NCI-H69 (cell line): ENCODE data around the gene UQCC2.

Experiments
- DNase-seq: peaks from one replicate; lab custom pipeline; 2025; lab: John Stamatoyannopoulos, UW

The UQCC2 gene

DNA sequence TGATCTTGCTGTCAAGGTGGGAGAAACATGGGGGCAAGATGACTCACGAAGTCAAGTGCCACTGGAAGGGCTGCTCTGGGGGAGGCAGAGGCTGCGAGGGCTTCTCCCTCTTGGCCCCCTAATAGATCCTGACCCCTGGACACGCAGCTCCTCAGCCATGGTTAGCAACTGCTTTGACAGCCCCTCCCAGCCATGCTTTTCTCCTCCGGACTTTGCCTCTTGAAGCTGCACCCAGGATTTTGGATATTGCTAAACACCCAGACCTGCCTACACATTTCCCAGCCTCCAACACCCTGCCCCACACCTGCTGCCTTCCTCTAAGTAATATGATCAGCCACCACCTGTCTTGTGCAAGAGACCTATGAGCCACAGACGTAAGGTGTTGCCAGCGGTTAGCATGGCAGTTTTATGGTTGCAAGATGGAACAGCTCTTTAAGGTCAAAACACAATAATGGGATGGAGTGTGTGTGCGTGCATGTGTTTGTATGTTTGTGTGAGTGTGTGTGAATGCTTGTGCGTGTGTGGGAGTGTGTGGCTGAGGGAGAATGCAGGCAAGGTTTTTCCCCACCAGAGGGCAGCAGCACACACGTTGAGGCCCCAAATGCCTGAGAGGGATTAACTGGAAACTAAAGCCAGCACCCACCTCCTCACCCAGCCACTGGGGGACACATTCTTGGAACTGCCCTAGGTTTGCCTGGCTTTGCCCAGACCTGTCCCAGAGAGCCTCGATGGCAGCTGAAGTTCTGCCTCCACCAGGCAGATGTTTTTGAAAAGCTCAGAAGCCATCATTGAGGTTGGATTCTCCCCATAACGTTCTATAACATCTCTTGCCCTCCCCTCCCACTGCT lies 32.7 kb upstream of the UQCC2 start:
- peak; percentile 98 for DNase-seq

DNA sequence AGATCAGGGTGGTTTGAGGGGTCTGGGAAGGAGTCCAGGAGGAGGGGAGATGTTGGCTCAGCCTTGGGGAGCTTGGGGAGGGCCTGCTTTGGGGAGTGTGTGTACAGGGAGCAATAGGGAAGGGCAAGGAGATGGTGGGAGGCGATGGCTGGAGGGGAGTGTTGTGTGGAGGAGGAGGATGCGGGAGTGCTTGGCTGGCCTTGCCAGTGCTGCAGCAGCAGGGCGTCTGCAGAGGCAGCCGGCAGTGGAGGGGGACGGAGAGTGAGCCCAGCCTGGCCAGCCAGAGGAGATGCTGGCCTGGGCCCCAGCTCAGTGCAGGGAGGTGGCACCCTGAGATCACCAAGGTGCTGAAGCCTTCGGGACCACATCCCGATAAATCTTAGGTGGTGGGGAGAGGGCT lies 31.3 kb upstream of the UQCC2 start:
- peak; percentile 47 for DNase-seq

DNA sequence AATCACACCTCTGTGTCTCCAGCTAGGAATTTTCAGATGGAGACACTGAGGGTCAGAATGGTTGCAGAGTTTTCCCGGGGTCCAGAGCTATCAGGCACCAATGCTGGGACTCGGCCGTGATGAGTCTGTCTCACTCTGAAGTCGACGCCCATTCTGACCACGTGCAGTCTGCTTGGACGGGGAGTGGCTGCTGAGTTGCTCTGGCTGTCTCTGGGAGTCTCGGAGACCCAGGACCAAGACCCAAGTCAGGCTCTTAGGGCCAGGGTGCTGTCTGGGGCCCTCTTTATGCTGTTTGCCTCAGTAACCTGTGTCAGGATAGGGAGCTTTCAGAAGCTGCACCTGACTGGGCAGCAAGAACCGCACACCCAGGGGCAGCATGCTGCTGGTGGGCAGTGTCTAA lies 30.6 kb upstream of the UQCC2 start:
- peak; percentile 29 for DNase-seq

DNA sequence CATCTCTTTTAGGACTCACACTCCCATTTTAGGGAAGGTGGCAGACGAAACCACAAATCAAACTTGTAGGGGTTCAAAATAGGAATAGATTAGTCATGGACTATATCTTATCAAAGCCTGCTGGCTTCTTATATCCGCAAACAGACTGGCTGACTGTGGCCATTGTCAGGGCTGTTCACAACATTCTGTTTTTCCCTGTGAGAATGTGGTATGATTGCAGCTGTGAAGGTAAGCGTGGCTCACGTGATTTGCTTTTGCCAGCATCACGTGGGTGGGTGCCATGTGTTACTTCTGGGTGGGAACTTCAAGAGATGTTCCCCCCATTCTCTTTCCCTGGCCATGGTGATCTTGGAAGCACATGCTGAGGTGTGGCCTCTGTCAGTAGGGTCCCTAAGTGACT lies 29.3 kb upstream of the UQCC2 start:
- DNase-seq = no peak

DNA sequence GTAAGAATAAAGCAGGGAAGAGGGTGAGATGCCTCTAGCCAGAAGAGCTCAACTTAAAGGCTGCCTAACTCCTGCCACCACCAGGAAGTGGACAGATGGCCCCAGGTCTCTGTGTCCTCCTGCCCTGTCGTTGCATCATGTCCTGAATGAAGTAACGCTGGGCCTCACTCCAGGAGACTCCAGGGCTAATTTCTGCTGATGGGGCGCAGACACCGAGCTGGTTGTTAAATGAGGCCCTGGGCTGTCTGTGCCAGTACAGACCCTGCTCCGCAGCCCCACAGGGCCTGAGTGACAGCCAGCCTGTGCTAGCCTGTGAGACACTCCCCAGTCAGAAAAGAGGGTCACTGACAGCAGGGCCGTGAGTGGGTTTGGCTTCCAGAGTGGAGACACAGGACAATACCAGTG lies 28.7 kb upstream of the UQCC2 start:
- no peak for DNase-seq

DNA sequence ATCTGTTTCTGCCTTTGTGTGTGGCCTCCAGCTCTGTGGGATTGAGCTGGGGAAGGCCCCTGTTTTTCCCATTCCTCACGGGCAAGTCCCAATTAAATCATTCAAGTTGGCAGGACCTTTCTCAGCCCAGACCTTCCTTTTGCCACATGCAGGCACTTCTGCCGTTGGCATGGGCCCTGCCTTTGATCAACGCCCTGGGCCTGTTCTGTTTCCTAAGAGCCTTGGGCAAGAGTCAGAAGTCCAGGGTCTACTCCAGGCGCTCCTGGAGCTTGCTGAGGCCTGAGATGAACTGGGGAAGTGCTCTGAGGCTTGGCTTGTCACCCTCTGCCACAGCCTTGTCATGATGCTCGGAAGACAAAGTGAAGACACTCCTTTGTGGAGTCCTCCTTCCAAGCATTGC lies 28.1 kb upstream of the UQCC2 start:
- DNase-seq = no peak

DNA sequence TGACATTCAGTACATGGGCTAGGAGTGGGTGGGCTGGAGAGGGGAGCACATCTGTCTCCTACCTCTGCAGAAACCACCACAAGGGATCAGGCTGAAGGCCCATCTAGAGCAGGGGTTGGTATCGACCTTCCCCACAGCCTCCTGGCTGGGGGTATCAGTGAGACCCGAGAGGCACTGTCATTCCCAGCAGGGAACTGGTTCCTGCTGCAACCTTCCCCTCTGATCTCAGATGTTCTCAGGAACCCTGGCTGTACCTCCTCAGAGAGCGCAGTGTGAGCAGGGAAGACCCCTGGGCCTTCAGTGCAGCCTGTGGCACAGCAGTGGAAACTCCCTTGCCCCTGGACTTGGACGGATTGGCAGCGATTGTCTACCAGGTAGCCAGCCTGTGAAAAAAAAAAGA lies 27.4 kb upstream of the UQCC2 start:
- DNase-seq = no peak

DNA sequence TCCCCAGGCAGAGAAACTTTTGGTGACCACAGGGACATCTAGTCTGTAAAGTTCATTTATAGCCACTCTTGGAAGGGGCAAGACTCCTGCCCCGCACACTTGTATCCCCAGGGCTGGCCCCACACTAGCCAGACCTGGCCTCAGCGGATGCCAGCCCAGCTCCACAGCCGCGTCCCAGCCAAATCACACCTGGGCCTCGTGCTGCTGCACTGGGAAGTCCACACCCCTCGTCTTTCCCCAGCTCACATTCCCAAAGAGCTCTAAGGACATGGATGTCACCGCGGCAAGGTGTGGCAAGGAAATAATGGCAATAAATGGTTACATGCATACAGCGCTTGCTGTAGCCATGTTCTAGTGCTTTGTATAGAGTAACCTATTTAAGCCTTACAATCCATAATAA lies 26.7 kb upstream of the UQCC2 start:
- no peak for DNase-seq

DNA sequence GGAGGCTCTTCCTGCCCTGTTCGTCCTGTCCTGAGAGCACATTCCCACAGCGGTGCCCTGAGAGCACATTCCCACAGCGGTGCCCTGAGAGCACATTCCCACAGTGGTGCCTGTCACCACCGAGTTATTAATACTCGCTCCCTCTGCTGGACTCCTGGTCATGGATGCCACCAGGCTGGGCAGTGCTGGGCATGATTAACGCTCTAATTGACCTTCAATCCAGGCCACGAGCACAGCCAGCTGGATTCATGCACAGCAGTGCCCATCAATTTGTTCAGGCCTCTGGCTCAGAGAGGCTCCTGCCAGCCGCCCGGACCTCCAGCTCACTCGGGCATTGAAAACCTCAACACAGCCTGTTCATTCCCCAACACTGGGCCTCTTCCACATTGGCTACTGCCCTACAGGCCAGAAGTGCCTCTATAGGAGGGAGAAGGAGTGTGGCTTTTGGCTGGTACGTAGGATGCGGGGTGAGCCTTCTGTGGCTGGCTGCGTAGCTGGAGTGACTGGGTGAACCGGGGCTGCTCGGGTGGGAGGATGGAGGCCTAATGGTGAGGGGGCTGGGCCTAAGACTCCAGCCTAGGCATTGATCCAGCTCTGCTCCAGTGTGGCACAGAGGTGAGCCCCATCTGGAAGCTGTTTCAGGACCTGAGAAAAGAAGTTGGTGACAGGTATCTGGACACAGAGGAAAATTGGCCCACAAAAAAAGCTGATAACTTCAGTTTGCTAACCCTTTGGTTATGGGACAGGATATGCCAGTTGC lies 25.9 kb upstream of the UQCC2 start:
- no peak for DNase-seq

DNA sequence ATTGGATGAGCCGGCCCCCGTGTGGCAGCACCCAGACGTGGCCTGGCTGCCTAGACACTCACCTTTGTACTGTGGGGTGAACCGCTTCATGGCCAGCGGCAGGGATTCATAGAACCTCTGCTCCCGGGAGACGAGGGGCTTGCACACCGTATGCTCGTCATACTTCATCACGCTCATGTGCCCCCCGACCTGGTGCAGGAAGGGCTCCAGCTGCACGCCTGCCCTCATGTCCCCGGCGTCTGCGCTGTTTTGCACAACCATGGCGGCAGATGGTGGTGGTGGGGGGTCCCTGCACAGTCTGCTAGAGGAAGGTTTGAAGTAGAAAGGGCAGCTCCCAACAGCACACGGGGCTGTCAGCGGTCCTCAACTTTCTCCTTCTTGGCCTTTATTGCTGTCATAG lies 23.7 kb upstream of the UQCC2 start:
- peak; percentile 24 for DNase-seq

DNA sequence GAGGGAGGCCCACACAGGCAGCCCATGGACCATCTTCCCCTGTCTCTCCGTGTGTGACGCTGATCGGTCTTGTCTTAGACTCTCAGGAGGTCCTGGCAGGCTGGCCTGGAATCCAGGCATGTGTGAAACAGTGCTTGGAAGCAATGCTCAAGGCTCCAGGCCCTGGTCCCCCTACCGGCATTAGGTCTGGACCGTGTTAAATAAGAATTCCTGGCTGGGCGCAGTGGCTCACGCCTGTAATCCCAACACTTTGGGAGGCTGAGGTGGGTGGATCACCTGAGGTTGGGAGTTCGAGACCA lies 22.2 kb upstream of the UQCC2 start:
- no peak for DNase-seq

DNA sequence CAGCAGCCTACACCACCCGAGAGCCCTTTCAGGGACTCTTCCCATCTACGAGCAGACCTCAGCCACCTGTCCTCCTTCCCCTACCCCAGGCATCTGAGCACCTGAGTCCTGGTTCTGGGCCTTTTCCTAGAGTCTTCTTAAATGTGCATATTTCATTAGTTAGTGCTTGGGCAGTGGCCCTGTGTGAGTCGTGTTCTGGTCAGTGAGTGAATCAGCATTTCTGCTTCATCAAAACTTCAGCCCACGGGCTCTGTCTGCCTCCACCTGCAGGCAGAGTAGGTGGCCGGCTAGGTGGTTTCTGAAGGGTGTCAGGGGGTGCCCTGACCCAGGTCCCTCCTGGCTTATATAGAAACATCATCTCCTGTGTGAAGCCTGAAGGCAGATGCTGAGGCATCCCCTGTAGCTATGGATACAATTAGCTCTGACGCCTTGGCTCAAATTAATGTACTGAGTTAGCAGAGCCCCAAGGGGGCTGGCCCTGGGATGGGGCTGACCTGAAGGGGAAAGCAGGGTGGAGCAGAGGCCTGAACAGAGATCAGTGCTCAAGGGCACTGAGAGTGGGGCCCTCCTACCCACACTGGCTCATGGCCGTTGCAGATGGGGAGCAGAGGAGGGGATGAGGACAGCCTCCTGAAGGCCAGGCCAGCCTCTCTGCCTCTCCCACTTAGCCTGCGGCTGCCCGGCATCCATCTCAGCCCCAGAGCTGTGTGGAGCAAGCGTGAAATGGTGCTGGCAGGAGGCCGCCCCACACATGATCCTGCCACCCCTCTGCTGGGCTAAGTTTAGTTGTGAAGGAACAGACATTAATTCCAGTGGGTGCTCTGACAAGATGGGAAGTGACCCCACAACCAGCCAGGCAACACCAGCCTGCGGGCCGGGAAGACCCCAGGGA lies 21.6 kb upstream of the UQCC2 start:
- DNase-seq = peak; percentile 33

DNA sequence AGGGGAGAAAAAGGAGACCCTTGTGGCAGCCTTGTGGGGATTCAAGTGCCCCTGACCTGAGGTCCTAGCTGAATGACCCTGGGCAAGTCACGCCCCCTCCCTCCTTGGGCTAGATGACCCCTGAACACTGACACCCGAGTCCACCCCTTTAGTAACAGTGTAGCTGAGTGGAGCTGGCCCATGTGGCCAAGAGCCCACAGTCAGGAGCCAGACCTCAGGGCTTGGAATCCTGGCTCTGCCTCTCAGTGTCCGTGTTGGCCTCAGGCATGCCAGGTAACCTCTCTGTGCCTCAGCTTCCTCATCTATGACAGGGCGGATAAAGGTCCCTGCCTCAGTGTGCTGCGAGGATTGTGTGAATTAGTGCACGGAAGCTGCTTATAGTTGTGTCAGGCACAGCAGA lies 20.9 kb upstream of the UQCC2 start:
- DNase-seq = no peak

DNA sequence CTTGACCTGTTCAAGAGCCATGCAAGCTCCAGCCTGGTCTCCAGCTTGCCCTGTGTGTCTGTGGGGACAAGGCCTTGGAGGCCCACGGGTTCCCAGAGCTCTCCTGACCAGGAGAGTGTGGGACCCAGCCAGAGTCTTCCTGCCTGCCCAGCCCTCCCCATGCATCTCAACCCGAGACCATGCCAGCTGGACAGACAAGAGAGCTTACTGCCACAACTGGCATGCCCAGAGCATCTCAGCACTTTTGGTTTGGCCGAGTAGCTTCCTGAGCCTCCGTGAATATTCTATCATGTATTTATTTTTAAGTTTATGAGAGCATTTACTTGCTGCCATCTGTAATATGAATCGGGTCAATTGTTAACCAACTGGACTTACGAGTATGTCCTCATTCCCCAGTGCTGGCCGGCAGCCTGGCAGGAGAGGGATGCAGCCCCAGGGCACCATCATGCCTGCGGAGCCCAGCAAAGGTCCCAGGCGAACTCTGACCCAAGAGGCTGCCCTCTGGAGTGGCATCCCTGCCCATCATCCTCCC lies 20.3 kb upstream of the UQCC2 start:
- no peak for DNase-seq

DNA sequence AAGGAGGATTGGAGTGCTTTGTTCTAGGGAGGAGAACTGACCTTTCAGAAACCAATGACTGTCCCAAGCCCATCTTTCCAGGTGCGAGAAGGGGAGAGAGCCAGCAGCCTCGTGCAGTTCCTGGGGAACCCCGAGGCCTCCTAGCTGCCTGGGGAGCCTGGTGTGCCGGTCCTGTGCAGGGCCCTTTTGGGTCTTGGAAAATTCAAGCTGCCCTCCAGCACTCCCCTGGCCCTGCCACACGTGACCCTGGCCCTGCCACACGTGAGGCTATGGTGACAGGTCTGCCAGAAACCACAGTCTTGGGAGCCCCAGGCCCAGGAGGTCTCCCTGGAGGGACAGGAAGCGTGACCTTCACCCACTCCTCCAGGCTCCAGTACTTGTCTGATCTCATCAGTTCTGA lies 19.5 kb upstream of the UQCC2 start:
- DNase-seq = no peak

DNA sequence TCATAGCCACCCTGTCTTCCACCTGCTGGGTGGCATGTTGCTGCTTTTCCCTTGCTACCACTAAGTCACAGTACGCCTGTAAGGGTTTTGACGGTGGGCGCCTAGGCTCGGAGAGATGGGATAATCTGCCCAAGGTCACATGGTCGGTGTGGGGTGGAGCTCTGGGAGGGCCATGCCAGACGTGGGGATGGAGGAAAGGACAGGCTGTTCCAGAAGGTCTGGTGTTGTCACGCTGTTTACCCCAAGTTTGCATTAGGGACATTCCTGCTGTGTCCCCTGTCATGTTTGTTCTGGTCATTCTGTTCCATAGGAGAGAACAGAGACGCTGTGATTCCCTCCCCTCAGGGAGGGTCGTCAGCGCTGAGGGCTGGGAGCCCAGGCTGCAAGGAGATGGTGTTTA lies 19.1 kb upstream of the UQCC2 start:
- DNase-seq = no peak

DNA sequence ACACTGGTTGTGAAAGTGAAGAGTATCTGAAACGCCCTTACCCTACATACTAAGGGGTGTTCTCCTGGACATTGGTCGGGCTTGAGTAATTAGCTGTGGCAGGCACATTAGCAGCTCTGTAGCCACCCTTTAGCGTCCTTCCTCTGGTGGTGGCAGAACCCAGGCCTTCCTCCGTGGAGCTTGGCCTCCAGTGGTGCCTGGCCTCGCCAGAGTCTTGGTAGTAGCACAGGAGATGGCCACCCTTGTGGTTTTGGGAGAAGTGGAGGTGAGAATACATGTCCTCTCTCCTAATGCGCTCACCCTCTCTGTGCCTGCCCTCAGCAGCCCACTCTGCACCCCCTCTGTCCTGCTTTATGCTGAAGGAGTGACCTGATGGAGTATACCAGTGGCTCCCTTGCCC lies 17.6 kb upstream of the UQCC2 start:
- no peak for DNase-seq

DNA sequence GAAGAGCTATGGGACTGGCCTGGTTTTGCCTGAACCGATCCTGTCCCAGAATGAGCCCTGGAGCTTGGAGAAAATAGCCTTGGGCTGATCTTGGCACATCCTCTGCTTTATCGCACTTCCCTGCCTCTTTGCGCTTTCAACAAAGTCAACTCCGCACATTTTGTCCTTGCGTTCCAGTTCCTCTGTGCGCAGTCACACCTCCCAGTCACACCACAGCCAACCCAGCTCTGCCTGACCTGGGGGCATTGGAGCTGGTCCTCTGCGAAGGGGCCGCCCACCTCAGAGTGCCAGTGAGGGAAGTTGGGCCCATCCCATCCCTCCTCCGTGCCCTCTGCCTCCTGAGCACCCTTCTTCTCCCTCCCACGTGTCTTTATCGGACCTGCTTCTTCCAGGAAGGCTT lies 16.9 kb upstream of the UQCC2 start:
- no peak for DNase-seq

DNA sequence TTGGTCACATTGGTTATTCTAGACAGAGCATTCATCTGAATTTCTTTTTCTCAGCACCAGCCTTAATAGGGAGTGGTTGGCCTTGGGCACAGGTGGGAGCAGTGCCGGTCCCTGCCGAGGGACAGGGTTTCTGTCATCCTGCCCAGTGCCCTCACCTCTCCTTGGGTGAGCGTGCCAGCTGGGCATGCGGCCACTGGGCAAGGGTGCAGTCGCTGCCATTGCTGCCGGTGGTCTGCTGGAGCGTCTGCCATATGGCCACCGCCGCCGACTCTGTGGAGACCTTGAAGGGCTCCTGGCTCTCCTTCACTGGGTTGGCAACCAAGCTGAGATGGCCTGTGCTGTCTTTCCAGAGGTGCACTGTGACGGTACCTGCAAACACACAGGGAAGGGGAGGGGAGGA lies 16.4 kb upstream of the UQCC2 start:
- no peak for DNase-seq

DNA sequence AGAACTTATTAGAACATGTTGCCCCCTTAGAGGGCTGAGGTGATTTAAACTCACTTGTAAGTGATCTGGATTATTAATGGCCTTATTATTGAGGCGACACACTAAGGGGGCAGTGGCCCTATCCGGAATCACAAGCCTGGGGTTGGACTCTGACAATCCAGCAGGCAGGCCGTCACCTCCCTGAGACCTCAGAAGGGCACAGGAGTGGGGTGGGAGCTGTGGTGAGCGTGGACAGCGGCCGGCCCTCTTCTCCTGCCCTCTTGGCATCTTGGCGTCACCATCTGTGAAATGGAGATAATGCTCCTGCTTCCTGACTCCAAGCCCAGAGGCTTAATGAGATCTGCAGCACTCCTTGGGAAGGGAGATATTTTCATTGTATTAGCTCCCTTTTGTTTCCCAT lies 15.6 kb upstream of the UQCC2 start:
- DNase-seq = no peak

DNA sequence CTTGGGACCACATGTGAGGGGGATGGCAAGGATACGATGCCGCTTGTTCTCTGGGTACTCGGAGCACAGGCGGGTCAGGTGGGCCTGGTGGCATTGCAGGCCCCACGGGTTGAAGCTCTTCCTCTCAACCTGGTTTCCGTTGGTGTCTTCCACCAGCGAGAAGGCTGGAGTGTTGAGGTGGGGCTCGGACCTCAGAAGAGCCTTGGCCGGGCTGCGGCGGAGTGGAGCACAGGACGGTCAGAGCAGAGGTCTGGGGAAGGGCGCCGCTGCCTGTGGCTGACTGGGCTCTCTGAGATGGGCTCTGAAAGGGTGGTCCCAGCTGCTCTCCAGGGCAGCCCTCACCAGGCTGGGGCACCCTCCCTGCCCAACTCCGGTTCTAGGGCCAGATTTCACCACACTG lies 15.2 kb upstream of the UQCC2 start:
- no peak for DNase-seq

DNA sequence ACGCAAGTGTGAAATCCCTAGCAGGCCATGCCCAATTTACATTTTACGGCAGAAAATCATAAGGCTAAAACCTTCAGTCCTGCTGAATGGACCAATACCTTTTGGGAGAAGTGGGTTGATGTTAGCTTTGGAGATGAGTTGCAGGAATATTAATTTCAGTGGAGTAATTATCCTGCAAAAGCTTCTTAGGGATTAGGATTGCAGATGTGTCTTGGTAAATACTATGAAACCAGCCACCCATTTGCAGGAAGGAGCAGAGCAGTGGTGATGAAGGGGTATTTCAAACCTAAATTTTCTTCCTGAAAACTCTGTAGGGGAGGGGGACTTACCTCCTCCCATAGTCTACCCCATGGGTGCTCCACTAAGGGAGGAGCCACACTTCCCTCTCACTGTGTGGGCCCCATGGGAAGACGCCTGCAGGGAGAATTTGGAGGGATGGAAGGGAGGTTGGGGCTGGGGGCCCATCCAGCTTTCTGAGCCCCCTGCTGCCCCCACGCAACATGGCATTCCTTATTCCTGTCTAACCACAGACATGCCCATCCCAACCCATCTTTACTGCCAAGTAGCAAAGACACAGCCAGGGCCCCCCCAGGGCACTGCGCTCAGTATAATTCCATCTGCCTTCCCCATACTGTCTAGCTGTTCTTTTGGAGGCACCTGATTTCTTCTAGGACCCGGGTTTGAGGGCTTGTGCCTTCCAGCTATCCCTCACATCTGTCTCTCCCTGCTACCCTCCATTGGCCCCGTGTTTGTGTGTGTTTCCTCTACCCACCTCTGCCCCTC lies 14.6 kb upstream of the UQCC2 start:
- no peak for DNase-seq
